ENCODE data around the gene ACKR3. TPM values are rescaled to one million over a fixed set of nuclear protein-coding genes. Genes with fewer than 3 reads are reported as not detected.

The ACKR3 gene
- total and polyA plus RNA-seq, 2 of the 4 experiments (the other 2 are of a cell fraction), result not detected

GRCh38 chr2:236550290-236550689 is 19.3 kb upstream of the ACKR3 start:
- no peak overlapping the region for H3K23ac ChIP-seq (ENCODE audit: low read depth, low read length)

More at GRCh38 chr2:236550290-236550689, 19.3 kb upstream of the ACKR3 start:
- WGBS, 2 experiments (ENCODE audit: extremely low coverage in 2 of 2, insufficient read length in 1 of 2), result 72% methylated on average over 4 of the region's 8 CpGs; no CpG with 5 or more reads in 1 of the 2 experiments
- Histone ChIP-seq H2AK5ac (ENCODE audit: low read depth, low read length) (no peak overlapping the region), H2AK9ac (replicated peaks; ENCODE audit: low read depth, low read length, poor library complexity) (no peak overlapping the region), H4K8ac (ENCODE audit: low read depth in 2 of 2, low read length in 2 of 2) (no peak overlapping the region), H3K36me3 (ENCODE audit: control insufficient read depth, insufficient read depth, low read length) (no peaks in the 10 kb centered on the region), H3K4me2 (ENCODE audit: low read depth, low read length) (no peak overlapping the region), H2BK20ac (ENCODE audit: low read depth, low read length) (no peak overlapping the region), H3K27me3 (ENCODE audit: control insufficient read depth, insufficient read depth, low read length) (no peaks in the 10 kb centered on the region; the same call in none of the 2 replicates), H4K91ac (ENCODE audit: insufficient read depth, low read depth, low read length) (no peak overlapping the region), H3K4ac (ENCODE audit: low read depth, low read length) (no peak overlapping the region), H3K4me1 (ENCODE audit: control insufficient read depth, insufficient read depth, low read length) (no peaks in the 10 kb centered on the region), H2BK5ac (ENCODE audit: low read depth, low read length, poor library complexity, severe bottlenecking) (no peak overlapping the region), H3K18ac (ENCODE audit: low read depth, low read length) (no peak overlapping the region), H3K14ac (replicated peaks; ENCODE audit: low read depth, low read length) (no peak overlapping the region), H4K5ac (ENCODE audit: low read depth, low read length) (no peak overlapping the region), H2AFZ (replicated peaks; ENCODE audit: low read length, poor library complexity) (no peak overlapping the region), H3K79me1 (ENCODE audit: low read depth in 1 of 2, low read length in 2 of 2) (no peaks in the 10 kb centered on the region), H4K20me1 (ENCODE audit: insufficient read depth, low read length) (no peaks in the 10 kb centered on the region), H3K9me3 (ENCODE audit: control insufficient read depth, insufficient read depth, low read length) (peaks cover 6% of the 10 kb centered on the region), H2BK120ac (ENCODE audit: low read depth, low read length) (no peak overlapping the region), H2BK15ac (ENCODE audit: low read depth, low read length) (no peak overlapping the region), H3K9ac (ENCODE audit: low read depth, low read length) (no peak overlapping the region), H3K56ac (ENCODE audit: extremely low read depth, insufficient read depth, low read length) (no peak overlapping the region), H3K27ac (ENCODE audit: insufficient read depth, low read length) (no peak overlapping the region), H3K9me1 (ENCODE audit: insufficient read depth, low read length) (no peaks in the 10 kb centered on the region), H3K4me3 (ENCODE audit: insufficient read depth, low read depth, low read length) (no peak overlapping the region)
- no peak for ATAC-seq (ENCODE audit: low read depth)
- ChIA-PET POLR2A (ENCODE audit: unreplicated experiment) (no interaction called here), CTCF (no interaction called here)
- TF ChIP-seq POLR2A (IDR thresholded peaks at IDR 0.05; ENCODE audit: low read depth, low read length), result no peak
- no peak for TF ChIP-seq MXI1 (IDR thresholded peaks at IDR 0.05; ENCODE audit: borderline replicate concordance, low read depth, low read length)
- TF ChIP-seq SMC3 (IDR thresholded peaks at IDR 0.05; ENCODE audit: low read depth, low read length), result no peak
- TF ChIP-seq MAFK (IDR thresholded peaks at IDR 0.05; ENCODE audit: low read depth, low read length), result no peak
- no peak for TF ChIP-seq RFX5 (IDR thresholded peaks at IDR 0.05; ENCODE audit: low read depth, low read length)
- TF ChIP-seq ELK1 (IDR thresholded peaks at IDR 0.05; ENCODE audit: borderline replicate concordance, low read depth, low read length), result no peak
- TF ChIP-seq RAD21 (IDR thresholded peaks at IDR 0.05; ENCODE audit: low read length), result no peak
- no peak for TF ChIP-seq NFE2L2 (IDR thresholded peaks at IDR 0.05; ENCODE audit: low read depth, low read length)
- no peak for TF ChIP-seq FOS (IDR thresholded peaks at IDR 0.05; ENCODE audit: low read depth, low read length)
- TF ChIP-seq CEBPB (IDR thresholded peaks at IDR 0.05; ENCODE audit: low read depth, low read length), result no peak
- no peak for TF ChIP-seq MAZ (IDR thresholded peaks at IDR 0.05; ENCODE audit: borderline replicate concordance, low read depth, low read length)
- no peak for TF ChIP-seq RCOR1 (IDR thresholded peaks at IDR 0.05; ENCODE audit: insufficient replicate concordance, low read length)
- no peak for TF ChIP-seq CTCF (conservative IDR thresholded peaks at IDR 0.05; ENCODE audit: low read depth, low read length)
- no peak for TF ChIP-seq USF2 (IDR thresholded peaks at IDR 0.05; ENCODE audit: low read depth, low read length)
- no peak for TF ChIP-seq BHLHE40 (IDR thresholded peaks at IDR 0.05; ENCODE audit: low read depth, low read length)
- no peak for TF ChIP-seq CHD1 (IDR thresholded peaks at IDR 0.05; ENCODE audit: low read depth, low read length)
- DNase-seq, result no peak
- intact Hi-C loops (cut with micrococcal nuclease) (no loop called here), in situ Hi-C loops (cut with MboI; ENCODE audit: low sequenced_read_pairs) (no loop called here), dilution Hi-C loops (cut with HindIII; ENCODE audit: low sequenced_read_pairs, unreplicated experiment) (no loop called here)
- no TSS peak for BruUV-seq (replicated peaks)
